ENCODE measurements around the gene CACHD1.

The CACHD1 gene

DNA sequence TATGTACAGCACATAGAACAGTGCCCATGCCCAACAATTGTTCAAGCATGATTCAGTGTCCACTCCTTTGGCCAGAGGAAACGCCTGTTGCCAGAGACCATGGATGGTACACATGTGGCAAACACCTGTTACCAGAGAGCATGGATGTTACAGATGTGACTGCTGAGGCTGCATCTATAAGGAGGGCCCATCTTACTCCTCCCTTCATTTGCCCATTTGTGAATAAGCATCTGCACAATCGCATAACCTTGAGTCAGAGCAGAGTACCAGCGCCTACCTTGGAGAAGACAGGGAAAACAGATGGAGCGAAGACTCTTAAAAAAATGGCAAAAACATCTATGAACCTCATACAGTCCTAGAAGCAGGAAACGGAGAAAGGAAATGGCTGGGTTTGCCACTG lies 36.6 kb upstream of the CACHD1 start:
- TF ChIP-seq, protein P1, sequence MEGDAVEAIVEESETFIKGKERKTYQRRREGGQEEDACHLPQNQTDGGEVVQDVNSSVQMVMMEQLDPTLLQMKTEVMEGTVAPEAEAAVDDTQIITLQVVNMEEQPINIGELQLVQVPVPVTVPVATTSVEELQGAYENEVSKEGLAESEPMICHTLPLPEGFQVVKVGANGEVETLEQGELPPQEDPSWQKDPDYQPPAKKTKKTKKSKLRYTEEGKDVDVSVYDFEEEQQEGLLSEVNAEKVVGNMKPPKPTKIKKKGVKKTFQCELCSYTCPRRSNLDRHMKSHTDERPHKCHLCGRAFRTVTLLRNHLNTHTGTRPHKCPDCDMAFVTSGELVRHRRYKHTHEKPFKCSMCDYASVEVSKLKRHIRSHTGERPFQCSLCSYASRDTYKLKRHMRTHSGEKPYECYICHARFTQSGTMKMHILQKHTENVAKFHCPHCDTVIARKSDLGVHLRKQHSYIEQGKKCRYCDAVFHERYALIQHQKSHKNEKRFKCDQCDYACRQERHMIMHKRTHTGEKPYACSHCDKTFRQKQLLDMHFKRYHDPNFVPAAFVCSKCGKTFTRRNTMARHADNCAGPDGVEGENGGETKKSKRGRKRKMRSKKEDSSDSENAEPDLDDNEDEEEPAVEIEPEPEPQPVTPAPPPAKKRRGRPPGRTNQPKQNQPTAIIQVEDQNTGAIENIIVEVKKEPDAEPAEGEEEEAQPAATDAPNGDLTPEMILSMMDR (IDR thresholded peaks at IDR 0.05; ENCODE audit: low read depth, low read length), result no peak
- DNase-seq (ENCODE audit: extremely low read depth, low read depth), result no peak

DNA sequence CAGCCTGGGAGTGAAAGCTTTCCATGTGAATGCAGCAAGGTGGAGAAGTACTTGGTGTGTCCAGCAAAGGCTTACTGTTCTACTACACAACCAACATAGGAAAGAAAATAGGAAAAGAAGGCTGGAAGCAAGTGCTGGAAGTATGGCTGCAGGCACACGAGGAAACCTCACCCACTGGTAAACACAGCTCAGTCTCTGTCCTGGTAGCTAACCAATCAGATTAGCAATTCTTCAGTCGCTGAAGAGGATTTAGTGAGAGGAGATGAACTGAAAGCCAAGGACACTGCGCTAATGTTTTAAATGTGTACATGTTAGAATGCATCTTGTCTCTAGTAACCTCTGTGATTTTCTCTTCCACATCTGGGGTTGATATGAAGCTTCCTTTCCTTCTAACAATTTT lies 36.2 kb upstream of the CACHD1 start:
- TF ChIP-seq, protein P1 (IDR thresholded peaks at IDR 0.05; ENCODE audit: low read depth, low read length), result no peak
- no peak for DNase-seq (ENCODE audit: extremely low read depth, low read depth)

DNA sequence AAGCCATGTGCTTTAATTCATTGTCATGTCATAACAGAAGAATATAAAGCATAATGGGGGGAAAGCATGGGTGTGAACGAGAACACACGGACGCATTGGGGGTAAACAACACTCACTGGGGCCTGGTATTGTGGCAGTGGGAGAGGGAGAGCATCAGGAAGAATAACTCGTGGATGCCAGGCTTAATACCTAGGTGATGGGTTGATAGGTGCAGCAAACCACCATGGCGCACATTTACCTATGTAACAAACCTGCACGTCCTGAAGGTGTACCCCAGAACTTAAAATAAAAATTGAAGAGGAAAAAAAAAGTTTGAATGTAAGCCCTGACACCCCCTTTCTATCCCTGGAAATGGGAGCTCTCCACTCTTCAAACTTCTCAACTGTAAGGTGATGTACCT lies 34.9 kb upstream of the CACHD1 start:
- TF ChIP-seq, protein P1 (IDR thresholded peaks at IDR 0.05; ENCODE audit: low read depth, low read length), result no peak

DNA sequence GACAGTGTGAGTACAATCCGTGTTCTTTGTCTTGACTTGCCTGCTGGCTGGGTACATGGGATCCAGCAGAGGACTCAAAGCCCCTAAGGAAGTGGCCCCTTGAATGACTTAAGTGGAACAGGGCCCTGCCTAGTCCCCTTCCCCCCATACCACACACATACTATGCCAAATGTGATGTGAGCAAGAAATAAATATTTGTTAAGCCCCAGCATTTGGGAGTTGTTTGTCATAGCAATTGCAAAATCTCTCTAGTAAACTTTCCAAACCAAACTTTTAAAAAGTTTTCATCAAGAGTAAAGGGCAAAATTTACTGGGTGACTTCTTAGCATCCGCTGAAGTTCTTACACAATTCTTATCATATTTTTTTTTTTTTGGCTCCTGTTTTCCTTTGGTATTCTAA lies 32.5 kb upstream of the CACHD1 start:
- DNase-seq (ENCODE audit: extremely low read depth, low read depth), result no peak
- TF ChIP-seq, protein P1 (IDR thresholded peaks at IDR 0.05; ENCODE audit: low read depth, low read length), result no peak

More for the DNA sequence above, 34.9 kb upstream of the CACHD1 start:
- DNase-seq (ENCODE audit: extremely low read depth, low read depth), result no peak

DNA sequence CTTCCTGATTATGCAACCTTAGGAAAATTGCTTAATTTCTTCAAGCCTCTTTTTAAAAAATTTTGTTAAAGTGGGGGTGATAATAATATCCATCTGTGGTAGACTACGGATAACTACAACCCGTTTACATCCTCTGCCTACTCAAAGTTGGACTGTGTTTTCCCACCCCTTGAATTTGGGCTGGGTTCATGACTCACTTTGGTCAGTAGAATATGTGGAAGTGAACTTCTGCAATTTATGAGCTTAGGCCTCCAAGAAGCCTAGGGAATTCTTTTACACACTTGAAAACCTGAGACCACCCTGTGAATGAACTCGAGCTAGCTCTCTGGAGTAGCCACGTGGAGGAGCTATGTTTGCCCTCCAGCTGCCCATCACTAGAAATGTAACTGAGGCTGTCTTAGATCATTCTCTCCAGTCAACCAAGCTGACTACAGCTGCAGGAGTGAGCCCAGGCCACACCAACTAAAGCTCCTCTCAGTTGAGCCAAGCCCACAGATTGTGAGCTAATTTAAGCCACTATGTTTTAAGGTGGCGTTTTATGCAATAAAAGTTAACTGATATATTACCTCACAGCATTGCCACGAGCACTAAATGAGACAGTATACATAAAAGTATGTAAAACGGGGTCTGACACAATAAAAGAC lies 29.6 kb upstream of the CACHD1 start:
- no peak for DNase-seq (ENCODE audit: extremely low read depth, low read depth)
- TF ChIP-seq, protein P1 (IDR thresholded peaks at IDR 0.05; ENCODE audit: low read depth, low read length), result no peak

DNA sequence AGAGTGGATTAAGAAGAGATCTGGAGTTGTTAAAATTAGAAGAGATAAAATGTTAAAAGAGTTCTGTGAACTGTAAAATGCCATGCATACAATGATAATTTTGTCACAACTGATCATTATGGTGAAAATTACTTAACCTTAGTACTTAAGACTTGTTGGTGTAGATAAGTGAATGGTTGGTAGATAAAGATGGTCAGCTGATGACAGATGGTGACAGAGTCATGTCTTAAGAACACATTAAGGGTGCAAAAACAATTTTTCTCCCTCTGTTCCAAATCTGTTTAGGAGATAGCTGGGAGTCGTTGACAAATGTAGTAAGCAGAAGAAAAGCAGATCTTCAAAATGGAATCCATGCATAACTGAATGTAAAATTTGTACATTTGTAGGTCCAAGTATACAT lies 18.5 kb upstream of the CACHD1 start:
- TF ChIP-seq, protein P1 (IDR thresholded peaks at IDR 0.05; ENCODE audit: low read depth, low read length), result no peak
- no peak for DNase-seq (ENCODE audit: extremely low read depth, low read depth)

DNA sequence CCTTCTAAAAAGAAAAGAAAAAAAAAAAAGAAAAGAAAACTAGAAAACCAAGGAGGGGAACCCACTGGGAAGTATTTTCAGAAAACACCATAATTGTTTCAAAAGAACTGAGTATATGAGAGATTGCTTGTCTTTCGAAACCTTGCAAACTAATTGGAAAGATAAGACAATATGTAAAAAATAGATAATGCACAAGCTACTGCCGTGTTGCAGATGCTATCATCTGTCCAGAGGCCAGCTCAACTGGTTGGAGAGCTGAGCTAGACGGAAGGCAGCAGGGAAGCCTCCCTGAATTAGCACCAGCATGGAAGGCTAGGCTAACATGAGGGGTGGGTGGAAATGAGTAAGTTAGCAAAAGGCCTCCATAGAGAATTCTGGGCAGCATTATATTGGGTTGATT lies 16.2 kb upstream of the CACHD1 start:
- DNase-seq (ENCODE audit: extremely low read depth, low read depth), result no peak
- TF ChIP-seq, protein P1 (IDR thresholded peaks at IDR 0.05; ENCODE audit: low read depth, low read length), result no peak

Measured in AG09319 (cell line).